ENCODE data around the gene WDR20. TPM values are rescaled to one million over a fixed set of nuclear protein-coding genes. Genes with fewer than 3 reads are reported as not detected.
"Not testable (repeated sequence)": the region's sequence is repeated elsewhere in the genome, so short reads cannot be mapped to it uniquely, and the experiment has no call there.

Gene WDR20
- total RNA-seq, 4 donors from 2014 or later, result 16.0 to 21.9 (median 19.1) TPM

- WGBS, 2 donors, result 41 to 50% methylated on average over 15 to 19 of the region's 19 CpGs
- intact Hi-C loops (cut with DNase I), result loop anchor here (5.0 kb wide), 1 partner anchor 77 kb away; no protein-coding TSS in a partner anchor
- TF ChIP-seq POLR2A (IDR thresholded peaks at IDR 0.05) (no peak), CTCF (IDR thresholded peaks at IDR 0.05) (peak; percentile 52 to 89 (median 86))
- H3K27ac ChIP-seq, result no peak overlapping the region
- peak overlapping the region in 1 of 4 donors; percentile 37 for H3K4me3 ChIP-seq
- peaks cover 0 to 10% (median 0%) of the 10 kb centered on the region in 3 donors for H3K4me1 ChIP-seq
- DNase-seq, result no peak
- H3K9me3 ChIP-seq, result no peaks in the 10 kb centered on the region
- peaks cover 0 to 15% (median 0%) of the 10 kb centered on the region in 3 donors for H3K36me3 ChIP-seq
- no peaks in the 10 kb centered on the region for H3K27me3 ChIP-seq
Measured at GRCh38 chr14:102235275-102235897, 95.7 kb downstream of the WDR20 start.

- H3K27ac ChIP-seq, result no peak overlapping the region
- H3K27me3 ChIP-seq, result no peaks in the 10 kb centered on the region
- intact Hi-C loops (cut with DNase I), result loop anchor here (5.0 kb wide), 1 partner anchor 76 kb away; no protein-coding TSS in a partner anchor
- peaks cover 0 to 13% (median 0%) of the 10 kb centered on the region in 3 donors for H3K36me3 ChIP-seq
- no peak overlapping the region for H3K4me3 ChIP-seq
- H3K4me1 ChIP-seq, result peaks cover 0 to 10% (median 0%) of the 10 kb centered on the region in 3 donors
- H3K9me3 ChIP-seq, result no peaks in the 10 kb centered on the region
- TF ChIP-seq CTCF (IDR thresholded peaks at IDR 0.05) (no peak), POLR2A (IDR thresholded peaks at IDR 0.05) (no peak)
- 89 to 97% methylated on average over 7 to 10 of the region's 12 CpGs for WGBS, 2 donors
- DNase-seq, result no peak
Measured at GRCh38 chr14:102236026-102236425, 96.3 kb downstream of the WDR20 start.

GRCh38 chr14:102238131-102238530 is 98.4 kb downstream of the WDR20 start:
- H3K9me3 ChIP-seq, result no peaks in the 10 kb centered on the region
- no peak for TF ChIP-seq CTCF (IDR thresholded peaks at IDR 0.05)
- no peak for TF ChIP-seq POLR2A (IDR thresholded peaks at IDR 0.05)
- no peak overlapping the region for H3K27ac ChIP-seq
- no peak for DNase-seq
- no peak overlapping the region for H3K4me3 ChIP-seq
- H3K27me3 ChIP-seq, result no peaks in the 10 kb centered on the region
- 68 to 80% methylated on average over 4 of the region's 4 CpGs for WGBS, 2 donors
- peaks cover 0 to 10% (median 0%) of the 10 kb centered on the region in 3 donors for H3K4me1 ChIP-seq
- no peaks in the 10 kb centered on the region for H3K36me3 ChIP-seq
- intact Hi-C loops (cut with DNase I), result loop anchor here (5.0 kb wide), 1 partner anchor 74 kb away; no protein-coding TSS in a partner anchor

GRCh38 chr14:102238766-102239165 is 99.1 kb downstream of the WDR20 start:
- no peaks in the 10 kb centered on the region for H3K27me3 ChIP-seq
- intact Hi-C loops (cut with DNase I), result loop anchor here (5.0 kb wide), 1 partner anchor 74 kb away; no protein-coding TSS in a partner anchor
- no peak overlapping the region for H3K27ac ChIP-seq
- no peak for TF ChIP-seq CTCF (IDR thresholded peaks at IDR 0.05)
- no peak for TF ChIP-seq POLR2A (IDR thresholded peaks at IDR 0.05)
- H3K9me3 ChIP-seq, result no peaks in the 10 kb centered on the region
- H3K4me3 ChIP-seq, result no peak overlapping the region
- 82 to 96% methylated on average over 3 of the region's 3 CpGs for WGBS, 2 donors
- H3K4me1 ChIP-seq, result peaks cover 0 to 10% (median 0%) of the 10 kb centered on the region in 3 donors
- H3K36me3 ChIP-seq, result no peaks in the 10 kb centered on the region
- DNase-seq, result no peak

GRCh38 chr14:102239231-102239630 is 99.5 kb downstream of the WDR20 start:
- DNase-seq, result no peak
- Histone ChIP-seq H3K27me3 (no peaks in the 10 kb centered on the region), H3K9me3 (no peaks in the 10 kb centered on the region), H3K4me3 (no peak overlapping the region), H3K27ac (no peak overlapping the region), H3K36me3 (no peaks in the 10 kb centered on the region), H3K4me1 (peaks cover 0 to 10% (median 0%) of the 10 kb centered on the region in 3 donors)
- intact Hi-C loops (cut with DNase I), result loop anchor here (5.0 kb wide), 1 partner anchor 73 kb away; no protein-coding TSS in a partner anchor
- TF ChIP-seq POLR2A (IDR thresholded peaks at IDR 0.05) (no peak), CTCF (IDR thresholded peaks at IDR 0.05) (no peak)
- WGBS, 2 donors, result 80 to 95% methylated on average over 2 to 4 of the region's 4 CpGs

GRCh38 chr14:102240481-102240880 is 100.8 kb downstream of the WDR20 start:
- H3K27ac ChIP-seq; H3K4me3 ChIP-seq; H3K36me3 ChIP-seq; H3K27me3 ChIP-seq; intact Hi-C loops (cut with DNase I); H3K9me3 ChIP-seq; DNase-seq; H3K4me1 ChIP-seq: not testable (repeated sequence)
- WGBS, 2 donors, result 86 to 95% methylated on average over 5 of the region's 5 CpGs

Measured in esophagus squamous epithelium (tissue), 5 donors.